Measurements from ENCODE around the gene SPAAR. TPM values are rescaled to one million over a fixed set of nuclear protein-coding genes. Genes with fewer than 3 reads are reported as not detected.

The SPAAR gene, protein sequence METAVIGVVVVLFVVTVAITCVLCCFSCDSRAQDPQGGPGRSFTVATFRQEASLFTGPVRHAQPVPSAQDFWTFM
- total RNA-seq (1 to 10 TPM; 2.5 to 4.6 (median 4.0) TPM), polyA plus RNA-seq (1 to 10 TPM; 3.2 to 3.9 (median 3.6) TPM)
- long read RNA-seq, donor 1, partial matches to known transcripts: 0 of 1 reads
- long read RNA-seq, donor 1, other reads (novel, unspliced or antisense): 0 of 1 reads
- long read RNA-seq, donor 2, partial matches to known transcripts: 0 of 3 reads
- long read RNA-seq, donor 2, other reads (novel, unspliced or antisense): 1 of 3 reads

DNA sequence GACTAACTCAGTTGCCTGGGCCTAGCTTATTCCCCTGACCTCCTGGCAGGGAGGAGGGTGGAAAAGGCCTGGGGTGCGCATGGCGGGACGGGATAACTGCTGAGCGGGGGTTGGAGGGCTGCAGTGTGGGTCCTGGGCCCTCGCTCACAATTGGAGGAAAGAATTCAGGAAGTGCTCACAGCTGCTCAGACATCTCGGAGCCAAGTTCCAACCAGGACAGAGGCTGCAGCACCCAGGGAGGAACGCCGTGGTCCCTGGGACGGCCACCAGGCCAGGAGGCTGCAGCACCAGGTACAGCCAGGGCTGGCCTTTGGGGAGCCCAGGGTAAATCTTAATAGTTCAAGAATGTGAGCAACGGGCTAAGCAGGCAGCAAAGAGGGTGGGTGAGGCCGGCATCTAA is at the start of gene SPAAR:
TSS of gene SPAAR (plus strand) at position 217 of the 400 bp plus-strand sequence. CDS start 974 bp downstream, outside the sequence.
- ATAC-seq (no peak), DNase-seq (no peak)
- H3K4me3 ChIP-seq: peak within 1 kb of the TSS; percentile 49
- TF ChIP-seq, protein P1, sequence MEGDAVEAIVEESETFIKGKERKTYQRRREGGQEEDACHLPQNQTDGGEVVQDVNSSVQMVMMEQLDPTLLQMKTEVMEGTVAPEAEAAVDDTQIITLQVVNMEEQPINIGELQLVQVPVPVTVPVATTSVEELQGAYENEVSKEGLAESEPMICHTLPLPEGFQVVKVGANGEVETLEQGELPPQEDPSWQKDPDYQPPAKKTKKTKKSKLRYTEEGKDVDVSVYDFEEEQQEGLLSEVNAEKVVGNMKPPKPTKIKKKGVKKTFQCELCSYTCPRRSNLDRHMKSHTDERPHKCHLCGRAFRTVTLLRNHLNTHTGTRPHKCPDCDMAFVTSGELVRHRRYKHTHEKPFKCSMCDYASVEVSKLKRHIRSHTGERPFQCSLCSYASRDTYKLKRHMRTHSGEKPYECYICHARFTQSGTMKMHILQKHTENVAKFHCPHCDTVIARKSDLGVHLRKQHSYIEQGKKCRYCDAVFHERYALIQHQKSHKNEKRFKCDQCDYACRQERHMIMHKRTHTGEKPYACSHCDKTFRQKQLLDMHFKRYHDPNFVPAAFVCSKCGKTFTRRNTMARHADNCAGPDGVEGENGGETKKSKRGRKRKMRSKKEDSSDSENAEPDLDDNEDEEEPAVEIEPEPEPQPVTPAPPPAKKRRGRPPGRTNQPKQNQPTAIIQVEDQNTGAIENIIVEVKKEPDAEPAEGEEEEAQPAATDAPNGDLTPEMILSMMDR (IDR thresholded peaks at IDR 0.05): no peak
- 64 to 69% (median 65%) methylated on average over 11 of the region's 11 CpGs for WGBS, 3 donors
- intact Hi-C loops (cut with DNase I): loop anchor here in 1 of 2 donors (5.0 kb wide), 1 partner anchor 38 kb away; no protein-coding TSS in a partner anchor
- H3K27ac ChIP-seq: peak within 1 kb of the TSS; percentile 80
- no peaks in the 10 kb centered on the region for H3K27me3 ChIP-seq (ENCODE audit: insufficient read depth in 3 of 3, low read length in 2 of 3)
- H3K4me1 ChIP-seq: peaks cover 28% of the 10 kb centered on the region
- no peaks in the 10 kb centered on the region for H3K36me3 ChIP-seq (ENCODE audit: insufficient read depth in 1 of 2, low read depth in 1 of 2)
- H3K9me3 ChIP-seq: no peaks in the 10 kb centered on the region

DNA sequence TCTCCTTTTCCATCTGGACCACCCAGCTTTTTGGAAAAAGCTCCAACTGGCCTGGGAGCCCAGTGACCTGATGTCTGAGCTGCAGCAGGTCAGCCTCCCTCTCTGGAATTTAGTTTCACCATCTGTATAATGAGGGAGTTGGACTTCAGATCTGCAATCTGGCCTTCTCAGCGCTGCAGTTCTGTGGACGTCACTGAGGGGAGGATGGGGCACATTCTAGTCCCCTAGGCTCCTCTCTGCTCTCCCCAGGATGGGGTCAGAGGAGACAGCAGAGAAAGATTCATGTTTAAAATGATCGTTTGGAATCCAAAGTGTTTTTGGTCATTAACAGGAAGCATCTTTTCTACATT is 49.3 kb upstream of the SPAAR start:
- H3K36me3 ChIP-seq (ENCODE audit: insufficient read depth in 1 of 2, low read depth in 1 of 2): no peaks in the 10 kb centered on the region
- TF ChIP-seq, protein P1 (IDR thresholded peaks at IDR 0.05): no peak
- peaks cover 0 to 6% (median 3%) of the 10 kb centered on the region in 3 donors for H3K27me3 ChIP-seq (ENCODE audit: insufficient read depth in 3 of 3, low read length in 2 of 3)
- intact Hi-C loops (cut with DNase I): no loop called here
- ATAC-seq (peak in 1 of 4 donors; percentile 24), DNase-seq (no peak)
- no peak overlapping the region for H3K4me3 ChIP-seq
- no peaks in the 10 kb centered on the region for H3K9me3 ChIP-seq
- WGBS, 3 donors: 14 to 30% (median 23%) methylated on average over 3 of the region's 3 CpGs
- no peaks in the 10 kb centered on the region for H3K4me1 ChIP-seq
- H3K27ac ChIP-seq: no peak overlapping the region

DNA sequence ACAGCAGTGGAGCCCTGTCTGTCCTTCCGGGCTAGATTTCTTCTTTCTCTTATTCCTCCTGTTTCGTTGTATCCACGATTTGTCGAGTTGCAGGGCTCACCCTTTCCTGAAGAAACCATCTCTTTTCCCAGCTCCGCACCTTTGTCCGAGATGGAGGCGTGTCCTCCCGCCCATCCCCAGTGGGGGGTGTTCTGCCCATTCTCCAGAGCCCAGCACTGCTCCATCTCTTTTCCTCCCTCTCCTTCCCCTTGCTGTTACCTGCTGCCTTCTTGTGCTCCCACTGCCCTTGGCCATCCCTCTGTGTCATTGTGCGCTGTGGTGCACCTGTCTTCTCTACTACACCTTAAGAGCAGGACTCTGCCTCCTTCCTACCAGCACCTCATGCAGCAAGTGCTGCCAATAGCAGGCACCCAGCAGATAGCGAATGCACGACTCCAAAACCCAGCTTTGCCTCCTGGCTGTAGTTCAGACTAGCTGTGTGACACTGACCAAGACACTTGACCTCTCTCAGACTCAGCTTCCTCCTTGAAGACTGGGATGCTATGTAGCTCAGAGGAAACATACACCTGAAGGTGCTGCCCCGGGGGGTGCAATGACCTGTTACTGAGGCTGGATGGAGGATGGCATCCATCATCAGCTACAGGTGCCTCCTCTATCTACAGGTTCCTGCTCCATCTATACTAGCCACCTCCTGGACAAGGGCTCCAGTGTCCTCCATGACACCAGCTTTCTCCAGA is 48.0 kb upstream of the SPAAR start:
- H3K36me3 ChIP-seq (ENCODE audit: insufficient read depth in 1 of 2, low read depth in 1 of 2): no peaks in the 10 kb centered on the region
- peaks cover 0 to 9% (median 3%) of the 10 kb centered on the region in 3 donors for H3K27me3 ChIP-seq (ENCODE audit: insufficient read depth in 3 of 3, low read length in 2 of 3)
- no peaks in the 10 kb centered on the region for H3K4me1 ChIP-seq
- intact Hi-C loops (cut with DNase I): no loop called here
- H3K9me3 ChIP-seq: no peaks in the 10 kb centered on the region
- DNase-seq (no peak), ATAC-seq (peak in 1 of 4 donors; percentile 10)
- no peak overlapping the region for H3K4me3 ChIP-seq
- TF ChIP-seq, protein P1 (IDR thresholded peaks at IDR 0.05): no peak
- WGBS, 3 donors: 62 to 65% (median 65%) methylated on average over 12 of the region's 12 CpGs
- H3K27ac ChIP-seq: no peak overlapping the region

DNA sequence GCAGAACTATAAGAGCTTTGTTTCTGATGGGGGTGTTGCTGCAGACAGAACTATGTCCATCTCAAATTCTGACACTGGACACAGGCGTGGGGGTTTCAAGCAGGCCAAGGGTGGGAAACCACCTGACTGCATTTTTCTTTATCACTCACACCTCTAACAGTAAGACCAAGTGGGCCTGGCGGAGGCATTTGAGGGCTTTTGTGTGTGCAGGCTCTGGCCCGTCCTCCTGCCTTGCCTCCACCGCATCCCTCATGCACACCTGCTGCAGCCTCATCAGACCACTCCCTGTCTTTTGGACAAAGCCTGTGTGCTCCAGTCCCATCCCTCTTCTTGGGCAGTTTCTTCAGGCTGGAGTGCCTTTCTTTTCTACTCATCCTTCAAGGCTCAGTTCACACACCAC is 47.0 kb upstream of the SPAAR start:
- DNase-seq (no peak), ATAC-seq (no peak)
- H3K27ac ChIP-seq: no peak overlapping the region
- no peaks in the 10 kb centered on the region for H3K36me3 ChIP-seq (ENCODE audit: insufficient read depth in 1 of 2, low read depth in 1 of 2)
- WGBS, 3 donors: 77 to 88% (median 82%) methylated on average over 4 of the region's 4 CpGs
- H3K27me3 ChIP-seq (ENCODE audit: insufficient read depth in 3 of 3, low read length in 2 of 3): peaks cover 0 to 15% (median 3%) of the 10 kb centered on the region in 3 donors
- no peaks in the 10 kb centered on the region for H3K4me1 ChIP-seq
- intact Hi-C loops (cut with DNase I): no loop called here
- no peak overlapping the region for H3K4me3 ChIP-seq
- TF ChIP-seq, protein P1 (IDR thresholded peaks at IDR 0.05): no peak
- H3K9me3 ChIP-seq: no peaks in the 10 kb centered on the region
